ENCODE measurements around the gene RXRG.

The RXRG gene

GRCh38 chr1:165451691-165452090, 6.8 kb upstream of the RXRG start:
- DNase-seq (ENCODE audit: low read depth in 1 of 2, low spot score in 1 of 2), result no peak

GRCh38 chr1:165449131-165449530, 4.2 kb upstream of the RXRG start:
- no peak for DNase-seq (ENCODE audit: low read depth in 1 of 2, low spot score in 1 of 2)

GRCh38 chr1:165445388-165445787, 462 bp upstream of the RXRG start:
- no peak for DNase-seq (ENCODE audit: low read depth in 1 of 2, low spot score in 1 of 2)

- DNase-seq (ENCODE audit: low read depth in 1 of 2, low spot score in 1 of 2), result no peak
Observed at GRCh38 chr1:165443539-165444311, 1.2 kb downstream of the RXRG start.

GRCh38 chr1:165442653-165443052, 2.3 kb downstream of the RXRG start:
- no peak for DNase-seq (ENCODE audit: low read depth in 1 of 2, low spot score in 1 of 2)

- DNase-seq (ENCODE audit: low read depth in 1 of 2, low spot score in 1 of 2), result no peak
Observed at GRCh38 chr1:165442053-165442452, 2.9 kb downstream of the RXRG start.

GRCh38 chr1:165441166-165441880, 3.6 kb downstream of the RXRG start:
- no peak for DNase-seq (ENCODE audit: low read depth in 1 of 2, low spot score in 1 of 2)

GRCh38 chr1:165439330-165439729, 5.6 kb downstream of the RXRG start:
- no peak for DNase-seq (ENCODE audit: low read depth in 1 of 2, low spot score in 1 of 2)

- DNase-seq (ENCODE audit: low read depth in 1 of 2, low spot score in 1 of 2), result no peak
Observed at GRCh38 chr1:165436994-165437393, 7.9 kb downstream of the RXRG start.

- DNase-seq (ENCODE audit: low read depth in 1 of 2, low spot score in 1 of 2), result no peak
Observed at GRCh38 chr1:165435801-165436200, 9.1 kb downstream of the RXRG start.

- DNase-seq (ENCODE audit: low read depth in 1 of 2, low spot score in 1 of 2), result no peak
Observed at GRCh38 chr1:165434281-165434680, 10.6 kb downstream of the RXRG start.

- DNase-seq (ENCODE audit: low read depth in 1 of 2, low spot score in 1 of 2), result no peak
Observed at GRCh38 chr1:165431079-165431478, 13.8 kb downstream of the RXRG start.

- no peak for DNase-seq (ENCODE audit: low read depth in 1 of 2, low spot score in 1 of 2)
Observed at GRCh38 chr1:165426745-165427144, 18.2 kb downstream of the RXRG start.

- no peak for DNase-seq (ENCODE audit: low read depth in 1 of 2, low spot score in 1 of 2)
Observed at GRCh38 chr1:165425621-165426020, 19.3 kb downstream of the RXRG start.

GRCh38 chr1:165424454-165425216, 20.3 kb downstream of the RXRG start:
- no peak for DNase-seq (ENCODE audit: low read depth in 1 of 2, low spot score in 1 of 2)

- no peak for DNase-seq (ENCODE audit: low read depth in 1 of 2, low spot score in 1 of 2)
Observed at GRCh38 chr1:165423136-165423535, 21.8 kb downstream of the RXRG start.

GRCh38 chr1:165420655-165421054, 24.3 kb downstream of the RXRG start:
- DNase-seq (ENCODE audit: low read depth in 1 of 2, low spot score in 1 of 2), result no peak

GRCh38 chr1:165419839-165420238, 25.1 kb downstream of the RXRG start:
- DNase-seq (ENCODE audit: low read depth in 1 of 2, low spot score in 1 of 2), result no peak

- DNase-seq (ENCODE audit: low read depth in 1 of 2, low spot score in 1 of 2), result no peak
Observed at GRCh38 chr1:165418195-165418594, 26.7 kb downstream of the RXRG start.

GRCh38 chr1:165416876-165417275, 28.1 kb downstream of the RXRG start:
- no peak for DNase-seq (ENCODE audit: low read depth in 1 of 2, low spot score in 1 of 2)

GRCh38 chr1:165415068-165415467, 29.9 kb downstream of the RXRG start:
- DNase-seq (ENCODE audit: low read depth in 1 of 2, low spot score in 1 of 2), result no peak

GRCh38 chr1:165414620-165415019, 30.3 kb downstream of the RXRG start:
- DNase-seq (ENCODE audit: low read depth in 1 of 2, low spot score in 1 of 2), result no peak
